ENCODE measurements around the gene SGK1. TPM values are rescaled to one million over a fixed set of nuclear protein-coding genes. Genes with fewer than 3 reads are reported as not detected.
"Not testable (repeated sequence)": the region's sequence is repeated elsewhere in the genome, so short reads cannot be mapped to it uniquely, and the experiment has no call there.

The SGK1 gene
- polyA plus RNA-seq, 4 donors: 54.5 to 848 (median 183) TPM

- H3K4me1 ChIP-seq (ENCODE audit: control insufficient read depth in 3 of 3, insufficient read depth in 2 of 3, low read depth in 1 of 3, low read length in 2 of 3): no peaks in the 10 kb centered on the region
- WGBS, 3 donors: 54 to 63% (median 56%) methylated on average over 9 of the region's 9 CpGs
- FAIRE-seq: no peak
- no peaks in the 10 kb centered on the region for H3K27me3 ChIP-seq (ENCODE audit: control insufficient read depth in 3 of 3, insufficient read depth in 3 of 3, low read length in 3 of 3)
- no peak for DNase-seq
- no peak overlapping the region for H3K4me3 ChIP-seq (ENCODE audit: low read depth in 1 of 3, low read length in 3 of 3)
- H3K9me3 ChIP-seq (ENCODE audit: control insufficient read depth in 2 of 2, insufficient read depth in 1 of 2, low read depth in 1 of 2, low read length in 1 of 2): no peaks in the 10 kb centered on the region
- H3K36me3 ChIP-seq (ENCODE audit: control insufficient read depth in 3 of 3, insufficient read depth in 2 of 3, low read depth in 1 of 3, low read length in 3 of 3): no peaks in the 10 kb centered on the region
- H3K27ac ChIP-seq (ENCODE audit: low read depth in 1 of 3, low read length in 2 of 3): no peak overlapping the region
Observed at GRCh38 chr6:134240665-134241431, 77.1 kb downstream of the SGK1 start.

DNA sequence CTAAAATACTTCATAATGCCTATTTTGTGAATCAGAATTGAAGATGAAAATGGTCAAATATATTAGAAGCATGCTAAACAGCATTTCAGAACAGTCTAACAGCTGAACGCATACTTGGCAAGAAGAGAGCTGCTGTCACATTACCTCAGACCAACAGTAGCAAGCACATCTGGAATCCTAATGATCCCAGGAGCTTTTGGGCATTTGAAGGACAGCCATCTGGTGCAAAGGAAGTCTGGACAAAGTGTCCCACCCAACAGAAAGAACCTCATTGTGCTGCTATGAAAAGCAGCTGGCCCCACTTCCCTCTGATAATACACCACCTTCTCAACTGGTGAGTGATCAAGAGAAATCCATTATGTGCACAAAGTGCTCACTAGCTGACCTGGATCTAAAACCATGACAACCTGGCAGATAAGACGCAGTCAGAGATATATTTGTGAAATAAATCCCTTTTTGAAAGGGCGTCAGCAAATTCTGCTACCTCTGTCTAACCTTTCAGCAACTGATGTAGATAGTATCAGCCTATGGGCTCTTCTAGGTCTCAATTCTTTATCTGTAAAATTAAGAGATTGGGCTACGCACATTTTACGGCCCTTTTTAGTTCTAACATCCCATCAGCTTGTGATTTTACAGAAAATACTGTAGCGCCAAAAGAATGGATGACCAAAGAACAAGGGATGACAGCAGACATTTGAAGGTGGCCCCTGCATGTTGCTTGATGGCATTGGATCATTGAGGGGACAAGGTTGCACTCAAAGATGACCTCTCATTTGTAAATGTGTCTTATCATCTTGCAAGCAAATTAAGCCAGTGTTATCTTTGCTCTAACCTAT lies 78.7 kb downstream of the SGK1 start:
- Histone ChIP-seq H3K36me3 (ENCODE audit: control insufficient read depth in 3 of 3, insufficient read depth in 2 of 3, low read depth in 1 of 3, low read length in 3 of 3) (no peaks in the 10 kb centered on the region), H3K9me3 (ENCODE audit: control insufficient read depth in 2 of 2, insufficient read depth in 1 of 2, low read depth in 1 of 2, low read length in 1 of 2) (no peaks in the 10 kb centered on the region), H3K27ac (ENCODE audit: low read depth in 1 of 3, low read length in 2 of 3) (no peak overlapping the region), H3K27me3 (ENCODE audit: control insufficient read depth in 3 of 3, insufficient read depth in 3 of 3, low read length in 3 of 3) (no peaks in the 10 kb centered on the region), H3K4me3 (ENCODE audit: low read depth in 1 of 3, low read length in 3 of 3) (no peak overlapping the region), H3K4me1 (ENCODE audit: control insufficient read depth in 3 of 3, insufficient read depth in 2 of 3, low read depth in 1 of 3, low read length in 2 of 3) (no peaks in the 10 kb centered on the region)
- FAIRE-seq: no peak
- 61 to 64% (median 64%) methylated on average over 6 of the region's 6 CpGs for WGBS, 3 donors
- no peak for DNase-seq

DNA sequence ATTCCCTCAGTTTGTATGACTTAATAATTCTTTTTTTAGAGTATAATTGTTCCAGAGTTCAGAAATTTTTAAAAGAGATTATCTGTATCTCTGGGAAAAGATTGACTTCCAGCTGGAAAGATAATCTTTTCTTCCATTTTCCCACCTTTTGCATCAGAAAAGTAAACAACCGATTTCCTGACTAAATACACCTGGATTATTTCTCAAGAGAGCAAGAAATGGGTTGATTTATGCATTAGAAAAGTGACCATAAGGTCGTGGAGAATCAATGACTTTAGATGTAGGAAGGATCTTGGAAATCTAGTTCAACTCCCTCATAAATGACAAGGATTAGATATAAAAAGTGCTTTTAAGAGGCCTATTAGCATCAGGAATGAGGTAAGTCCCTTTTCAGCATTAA lies 79.9 kb downstream of the SGK1 start:
- DNase-seq (no peak), FAIRE-seq (no peak)
- Histone ChIP-seq H3K27ac (ENCODE audit: low read depth in 1 of 3, low read length in 2 of 3) (no peak overlapping the region), H3K27me3 (ENCODE audit: control insufficient read depth in 3 of 3, insufficient read depth in 3 of 3, low read length in 3 of 3) (no peaks in the 10 kb centered on the region), H3K36me3 (ENCODE audit: control insufficient read depth in 3 of 3, insufficient read depth in 2 of 3, low read depth in 1 of 3, low read length in 3 of 3) (no peaks in the 10 kb centered on the region), H3K9me3 (ENCODE audit: control insufficient read depth in 2 of 2, insufficient read depth in 1 of 2, low read depth in 1 of 2, low read length in 1 of 2) (no peaks in the 10 kb centered on the region), H3K4me3 (ENCODE audit: low read depth in 1 of 3, low read length in 3 of 3) (no peak overlapping the region), H3K4me1 (ENCODE audit: control insufficient read depth in 3 of 3, insufficient read depth in 2 of 3, low read depth in 1 of 3, low read length in 2 of 3) (no peaks in the 10 kb centered on the region)
- 60 to 79% (median 66%) methylated on average over 2 of the region's 2 CpGs for WGBS, 3 donors

DNA sequence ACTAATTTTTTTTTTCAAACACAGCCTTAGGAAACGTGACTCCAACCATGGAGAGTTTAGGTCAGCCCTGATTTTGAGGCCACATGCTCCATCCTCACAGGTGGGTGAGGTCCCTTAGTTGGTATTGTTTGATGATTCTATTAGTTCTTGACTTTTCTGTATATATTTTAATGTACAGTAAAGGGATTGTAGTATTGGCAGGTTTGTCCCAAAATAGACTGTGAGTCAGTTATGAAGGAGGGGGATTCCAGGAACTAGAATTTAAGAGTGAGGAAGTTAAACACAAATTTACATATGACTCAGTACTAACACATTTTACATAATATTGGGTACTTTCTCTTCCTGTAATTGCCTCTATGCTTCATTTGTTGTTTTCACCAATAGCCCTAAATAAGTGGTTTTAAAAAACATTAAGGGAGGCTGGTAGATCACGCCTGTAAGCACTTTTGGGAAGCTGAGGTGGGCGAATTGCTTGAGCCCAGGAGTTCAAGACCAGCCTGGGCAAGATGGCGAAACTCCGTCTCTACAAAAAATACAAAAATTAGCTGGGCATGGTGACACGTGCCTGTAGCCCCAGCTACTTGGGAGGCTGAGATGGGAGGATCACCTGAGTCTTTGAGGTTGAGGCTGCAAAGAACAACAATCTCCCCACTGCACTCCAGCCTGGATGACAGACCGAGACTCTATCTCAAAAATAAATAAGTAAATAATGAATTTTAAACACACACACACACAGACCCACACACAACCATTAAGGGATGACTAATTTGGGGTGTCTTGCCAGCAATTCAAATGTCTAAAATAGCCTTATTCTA lies 81.8 kb downstream of the SGK1 start:
- Histone ChIP-seq H3K9me3 (ENCODE audit: control insufficient read depth in 2 of 2, insufficient read depth in 1 of 2, low read depth in 1 of 2, low read length in 1 of 2) (no peaks in the 10 kb centered on the region), H3K36me3 (ENCODE audit: control insufficient read depth in 3 of 3, insufficient read depth in 2 of 3, low read depth in 1 of 3, low read length in 3 of 3) (no peaks in the 10 kb centered on the region), H3K27me3 (ENCODE audit: control insufficient read depth in 3 of 3, insufficient read depth in 3 of 3, low read length in 3 of 3) (no peaks in the 10 kb centered on the region), H3K27ac (ENCODE audit: low read depth in 1 of 3, low read length in 2 of 3) (no peak overlapping the region), H3K4me1 (ENCODE audit: control insufficient read depth in 3 of 3, insufficient read depth in 2 of 3, low read depth in 1 of 3, low read length in 2 of 3) (no peaks in the 10 kb centered on the region), H3K4me3 (ENCODE audit: low read depth in 1 of 3, low read length in 3 of 3) (no peak overlapping the region)
- DNase-seq (no peak), FAIRE-seq (no peak)
- 74 to 87% (median 81%) methylated on average over 7 of the region's 7 CpGs for WGBS, 3 donors

DNA sequence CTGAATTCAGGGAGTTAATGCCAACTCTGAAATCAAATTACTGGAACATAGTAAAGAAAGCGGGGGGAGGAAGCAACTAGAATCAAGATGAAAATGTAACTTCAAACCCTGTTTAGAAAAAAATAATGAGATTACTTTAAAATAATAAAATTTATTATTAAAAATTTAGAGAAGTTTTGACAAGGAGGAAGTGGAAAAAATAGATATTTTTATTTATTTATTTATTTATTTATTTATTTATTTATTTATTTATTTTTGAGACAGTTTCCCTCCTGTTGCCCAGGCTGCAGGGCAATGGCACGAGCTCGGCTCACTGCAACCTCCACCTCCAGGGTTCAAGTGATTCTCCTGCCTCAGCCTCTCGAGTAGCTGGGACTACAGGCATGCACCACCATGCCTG lies 82.6 kb downstream of the SGK1 start:
- H3K4me1 ChIP-seq (ENCODE audit: control insufficient read depth in 3 of 3, insufficient read depth in 2 of 3, low read depth in 1 of 3, low read length in 2 of 3); H3K27ac ChIP-seq (ENCODE audit: low read depth in 1 of 3, low read length in 2 of 3); FAIRE-seq; DNase-seq; H3K27me3 ChIP-seq (ENCODE audit: control insufficient read depth in 3 of 3, insufficient read depth in 3 of 3, low read length in 3 of 3); H3K9me3 ChIP-seq (ENCODE audit: control insufficient read depth in 2 of 2, insufficient read depth in 1 of 2, low read depth in 1 of 2, low read length in 1 of 2); H3K4me3 ChIP-seq (ENCODE audit: low read depth in 1 of 3, low read length in 3 of 3); H3K36me3 ChIP-seq (ENCODE audit: control insufficient read depth in 3 of 3, insufficient read depth in 2 of 3, low read depth in 1 of 3, low read length in 3 of 3): not testable (repeated sequence)
- WGBS, 3 donors: 86 to 94% (median 91%) methylated on average over 4 of the region's 4 CpGs

- no peak for FAIRE-seq
- DNase-seq: no peak
- no peaks in the 10 kb centered on the region for H3K4me1 ChIP-seq (ENCODE audit: control insufficient read depth in 3 of 3, insufficient read depth in 2 of 3, low read depth in 1 of 3, low read length in 2 of 3)
- WGBS, 3 donors: 85 to 92% (median 85%) methylated on average over 5 of the region's 5 CpGs
- no peaks in the 10 kb centered on the region for H3K27me3 ChIP-seq (ENCODE audit: control insufficient read depth in 3 of 3, insufficient read depth in 3 of 3, low read length in 3 of 3)
- no peak overlapping the region for H3K27ac ChIP-seq (ENCODE audit: low read depth in 1 of 3, low read length in 2 of 3)
- H3K36me3 ChIP-seq (ENCODE audit: control insufficient read depth in 3 of 3, insufficient read depth in 2 of 3, low read depth in 1 of 3, low read length in 3 of 3): no peaks in the 10 kb centered on the region
- no peaks in the 10 kb centered on the region for H3K9me3 ChIP-seq (ENCODE audit: control insufficient read depth in 2 of 2, insufficient read depth in 1 of 2, low read depth in 1 of 2, low read length in 1 of 2)
- H3K4me3 ChIP-seq (ENCODE audit: low read depth in 1 of 3, low read length in 3 of 3): no peak overlapping the region
Observed at GRCh38 chr6:134233180-134233955, 84.5 kb downstream of the SGK1 start.

DNA sequence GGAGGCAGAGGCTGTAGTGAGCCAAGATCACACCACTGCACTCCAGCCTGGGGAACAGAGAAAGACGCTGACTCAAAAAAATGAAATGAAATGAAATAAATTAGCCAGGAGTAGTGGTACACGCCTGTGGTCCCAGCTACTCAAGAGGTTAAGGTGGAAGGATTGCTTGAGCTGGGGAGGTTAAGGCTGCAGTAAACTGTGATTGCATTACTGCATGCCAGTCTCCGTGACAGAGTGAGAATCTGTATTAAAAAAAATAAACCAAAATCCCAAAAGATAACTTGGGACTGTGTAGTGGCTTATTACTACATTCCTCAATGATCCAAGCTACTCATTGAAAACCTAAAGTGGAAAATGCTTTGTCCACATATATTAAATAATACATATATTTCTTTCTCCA lies 87.0 kb downstream of the SGK1 start:
- no peak for FAIRE-seq
- no peaks in the 10 kb centered on the region for H3K27me3 ChIP-seq (ENCODE audit: control insufficient read depth in 3 of 3, insufficient read depth in 3 of 3, low read length in 3 of 3)
- H3K4me3 ChIP-seq (ENCODE audit: low read depth in 1 of 3, low read length in 3 of 3): no peak overlapping the region
- WGBS, 3 donors: 88 to 99% (median 91%) methylated on average over 3 of the region's 3 CpGs
- H3K36me3 ChIP-seq (ENCODE audit: control insufficient read depth in 3 of 3, insufficient read depth in 2 of 3, low read depth in 1 of 3, low read length in 3 of 3): no peaks in the 10 kb centered on the region
- no peaks in the 10 kb centered on the region for H3K9me3 ChIP-seq (ENCODE audit: control insufficient read depth in 2 of 2, insufficient read depth in 1 of 2, low read depth in 1 of 2, low read length in 1 of 2)
- no peak for DNase-seq
- H3K27ac ChIP-seq (ENCODE audit: low read depth in 1 of 3, low read length in 2 of 3): no peak overlapping the region
- H3K4me1 ChIP-seq (ENCODE audit: control insufficient read depth in 3 of 3, insufficient read depth in 2 of 3, low read depth in 1 of 3, low read length in 2 of 3): no peaks in the 10 kb centered on the region
